K562 (cell line): ENCODE results near the gene PRICKLE2. TPM values are rescaled to one million over a fixed set of nuclear protein-coding genes. Genes with fewer than 3 reads are reported as not detected.

Source experiments
- ATAC-seq: fragments of 200-7000 bp; cut with Tn5 transposase; 3 replicates; pipeline ENCODE4 v1.9.1; 2020; ENCODE audit warnings: moderate library complexity
- BruUV-seq: library from RNA; stranded (reverse); fragments of 400-500 nt; replicated peaks from 2 replicates; lab custom pipeline; 2021; lab: Mats Ljungman, UMichigan
- CTCF ChIA-PET: fragments of 300-600 bp; formaldehyde crosslinking; extraction: SDS; loops from one replicate; lab custom pipeline; 2021; ENCODE audit warnings: low intra/inter-chr PET ratio; lab: Yijun Ruan, JAX
- POLR2A ChIA-PET: fragments of 300-600, 350-650 bp; sonication (Branson Sonifier 250); formaldehyde crosslinking; extraction: SDS; loops from one replicate; lab custom pipeline; 2021; ENCODE audit warnings: antibody characterized with exemption, inconsistent platforms; lab: Yijun Ruan, JAX
- DNase-seq, 4 experiments: peaks; one replicate each; pipeline versions ENCODE4 v3.0.0 to v3.0.0-alpha.2; 2011 to 2018; ENCODE audit warnings: low spot score in 3 of 4, mixed read lengths in 3 of 4; ENCODE audit errors: extremely low read depth in 1 of 4
- FAIRE-seq: peaks from 2 replicates; lab custom pipeline; 2011; peaks lifted over from hg19 to GRCh38; lab: Jason Lieb, UNC
- H2AFZ ChIP-seq: 2 replicates; pipeline ENCODE4 v1.6.0; 2011; ENCODE audit warnings: low read depth, low read length, control low read depth, inconsistent platforms
- H3K27ac ChIP-seq: fragments of 200-600 bp; 3 replicates; pipeline ENCODE4 v1.8.0; 2011; ENCODE audit warnings: low read depth, mild to moderate bottlenecking, control low read depth, inconsistent platforms, low read length, moderate library complexity, mixed read lengths; ENCODE audit errors: extremely low read depth
- H3K27me3 ChIP-seq, 2 experiments: fragments of 300-600 bp in 1 of 2; 2 replicates in 1 of 2; 3 replicates in 1 of 2; pipeline versions ENCODE4 v1.6.0 to v1.8.0; 2011; ENCODE audit warnings: inconsistent platforms in 2 of 2, low read length in 2 of 2, mild to moderate bottlenecking in 1 of 2, mixed read lengths in 1 of 2, moderate library complexity in 1 of 2; ENCODE audit not compliant: control insufficient read depth in 2 of 2, insufficient read depth in 2 of 2
- H3K36me3 ChIP-seq: fragments of 300-600 bp; 3 replicates; pipeline ENCODE4 v1.8.0; 2011; ENCODE audit warnings: mild to moderate bottlenecking, low read length, inconsistent platforms; ENCODE audit not compliant: control insufficient read depth, insufficient read depth
- H3K4me1 ChIP-seq, 2 experiments: fragments of 200-600 bp in 1 of 2; replicated peaks in 1 of 2; 2 replicates in 1 of 2; 3 replicates in 1 of 2; pipeline versions ENCODE4 v1.5.1 to v1.8.0; 2011; ENCODE audit warnings: inconsistent platforms in 2 of 2, low read length in 2 of 2, mild to moderate bottlenecking in 1 of 2, mixed read lengths in 1 of 2, moderate library complexity in 1 of 2; ENCODE audit not compliant: control insufficient read depth in 2 of 2, insufficient read depth in 2 of 2
- H3K4me2 ChIP-seq: 2 replicates; pipeline ENCODE4 v1.6.1; 2011; ENCODE audit warnings: low read length, control low read depth, inconsistent platforms, mixed read lengths; ENCODE audit not compliant: insufficient read depth
- H3K4me3 ChIP-seq: fragments of 200-600 bp; sonication (generic), shearing (Covaris generic); 2 replicates; pipeline ENCODE4 v1.5.1; 2016; ENCODE audit warnings: control low read depth, inconsistent platforms
- H3K79me2 ChIP-seq: fragments of 200-600 bp; 3 replicates; pipeline ENCODE4 v1.8.0; 2011; ENCODE audit warnings: low read length, inconsistent platforms; ENCODE audit not compliant: control insufficient read depth, insufficient read depth
- H3K9ac ChIP-seq, 2 experiments: 2 replicates each; pipeline versions ENCODE4 v1.6.0 to v1.6.1; 2011; ENCODE audit warnings: low read depth in 2 of 2, low read length in 2 of 2, control low read depth in 1 of 2, inconsistent platforms in 1 of 2, mild to moderate bottlenecking in 1 of 2, mixed read lengths in 1 of 2; ENCODE audit not compliant: insufficient read depth in 1 of 2
- H3K9me1 ChIP-seq: one replicate; pipeline ENCODE4 v1.6.0; 2011; ENCODE audit warnings: inconsistent platforms, mild to moderate bottlenecking, low read length, moderate library complexity; ENCODE audit not compliant: control insufficient read depth, insufficient read depth
- H3K9me3 ChIP-seq: replicated peaks from 2 replicates; pipeline ENCODE4 v1.5.1; 2011; ENCODE audit warnings: low read depth, low read length, inconsistent platforms; ENCODE audit not compliant: control insufficient read depth, insufficient read depth
- H4K20me1 ChIP-seq: replicated peaks from 2 replicates; pipeline ENCODE4 v1.6.1; 2011; ENCODE audit warnings: low read length, inconsistent platforms, mixed read lengths; ENCODE audit not compliant: control insufficient read depth, insufficient read depth
- ZBTB11 ChIP-seq, 3 experiments: fragments of 200-800 bp in 1 of 3; fragments of 250-450 bp in 1 of 3; fragments of 450-650 bp in 1 of 3; sonication (Bioruptor Pico) in 1 of 3; sonication (Bioruptor generic) in 1 of 3; formaldehyde crosslinking in 1 of 3; IDR thresholded peaks; 2 replicates each; pipeline versions ENCODE4 v1.6.1 to v1.8.0; 2016 to 2022; ENCODE audit warnings: mild to moderate bottlenecking in 2 of 3, missing genetic modification characterization in 2 of 3, missing compliant biosample characterization in 1 of 3, moderate library complexity in 1 of 3
- ZNF253 ChIP-seq: fragments of 250-450 bp; sonication (Bioruptor Pico); conservative IDR thresholded peaks from 2 replicates; pipeline ENCODE4 v1.6.1; 2021; ENCODE audit warnings: mild to moderate bottlenecking
- WGBS: fragments of 100-300 bp; shearing (Covaris generic); methylation state at CpG from one replicate; pipeline ENCODE4 v1.1.6; 2016; ENCODE audit warnings: low coverage, mixed read lengths; ENCODE audit not compliant: insufficient coverage; ENCODE audit errors: missing lambda C conversion rate; 5-methylcytosine and 5-hydroxymethylcytosine counted together
- in situ Hi-C: fragments of 300-500 bp; cut with MboI; formaldehyde crosslinking; loops from 4 replicates; pipeline ENCODE4 v1.15.0; 2018; ENCODE audit warnings: inconsistent platforms, mixed read lengths
- intact Hi-C: fragments of 100-400 bp; cut with micrococcal nuclease; formaldehyde crosslinking; loops from 2 replicates; pipeline ENCODE4 v1.14.2; 2022
- polyA plus RNA-seq, 8 experiments: library from polyadenylated mRNA; depleted of rRNA in 4 of 8; stranded (reverse) in 5 of 8; unstranded in 3 of 8; fragments of >200 nt; fragmentation: Nextera tagmentation in 2 of 8; fragmentation: Illumina TruSeq in 1 of 8; extraction: Ambion mirVana in 2 of 8; extraction: Trizol in 1 of 8; gene quantifications; 2 replicates each; pipeline versions ENCODE4 v1.2.1 to v1.2.3, GENCODE V29; 2011 to 2014; ENCODE audit warnings: inconsistent platforms in 1 of 8, missing spikeins in 1 of 8
- total RNA-seq, 7 experiments: library from RNA; depleted of rRNA in 6 of 7; stranded (reverse); fragments of >200 nt in 6 of 7; fragmentation: Illumina TruSeq in 2 of 7; extraction: Trizol in 2 of 7; gene quantifications; 2 replicates each; pipeline versions ENCODE4 v1.2.1 to v1.2.3, GENCODE V29; 2011 to 2021; ENCODE audit warnings: low replicate concordance in 1 of 7

The PRICKLE2 gene
- total and polyA plus RNA-seq, 9 of the 15 experiments (the other 6 are each of a cell fraction or from before 2014, with no cell fraction given) = 0.07 to 0.09 TPM; not detected in 7

- no peaks in the 10 kb centered on the region for H4K20me1 ChIP-seq
- in situ Hi-C loops (no loop called here), intact Hi-C loops (no loop called here)
- DNase-seq (no peak), ATAC-seq (no peak), FAIRE-seq (no peak)
- no peaks in the 10 kb centered on the region for H3K27me3 ChIP-seq
- no TSS peak for BruUV-seq
- CTCF ChIA-PET = no interaction called here
- no peak overlapping the region for H3K4me3 ChIP-seq
- POLR2A ChIA-PET = interaction anchor here (0.7 kb wide), 1 partner anchor 17 kb away, joined by 4 read pairs; no protein-coding TSS in a partner anchor
- no peak overlapping the region for H3K27ac ChIP-seq
- no peaks in the 10 kb centered on the region for H3K9me1 ChIP-seq
- H3K4me2 ChIP-seq = no peak overlapping the region
- H3K9ac ChIP-seq = no peak overlapping the region
- no peaks in the 10 kb centered on the region for H3K36me3 ChIP-seq
- no peaks in the 10 kb centered on the region for H3K4me1 ChIP-seq
- H3K79me2 ChIP-seq = no peaks in the 10 kb centered on the region
- TF ChIP-seq ZNF253 (CRISPR knock-in tag) (no peak), ZBTB11 (CRISPR knock-in tag; IDR thresholded peaks at IDR 0.05) (peak in 1 of 3 experiments; percentile 18; a peak in 2 of 6 replicates)
- 2% methylated on average over 5 of the region's 5 CpGs for WGBS
- no peaks in the 10 kb centered on the region for H3K9me3 ChIP-seq
- no peak overlapping the region for H2AFZ ChIP-seq
Observed at GRCh38 chr3:64079369-64080150, 145.7 kb downstream of the PRICKLE2 start.
